HG02970 (cell line): Measurements from ENCODE around the gene NME4.
"Not testable (repeated sequence)": the region's sequence is repeated elsewhere in the genome, so short reads cannot be mapped to it uniquely, and the experiment has no call there.

ENCODE experiments used
- ATAC-seq: cut with Tn5 transposase; IDR thresholded peaks from one replicate; pipeline ENCODE4 v1.9.1; 2021; ENCODE audit warnings: mild to moderate bottlenecking, moderate library complexity, moderate number of reproducible peaks; ENCODE audit not compliant: unreplicated experiment, low FRiP score

NME4 gene

DNA sequence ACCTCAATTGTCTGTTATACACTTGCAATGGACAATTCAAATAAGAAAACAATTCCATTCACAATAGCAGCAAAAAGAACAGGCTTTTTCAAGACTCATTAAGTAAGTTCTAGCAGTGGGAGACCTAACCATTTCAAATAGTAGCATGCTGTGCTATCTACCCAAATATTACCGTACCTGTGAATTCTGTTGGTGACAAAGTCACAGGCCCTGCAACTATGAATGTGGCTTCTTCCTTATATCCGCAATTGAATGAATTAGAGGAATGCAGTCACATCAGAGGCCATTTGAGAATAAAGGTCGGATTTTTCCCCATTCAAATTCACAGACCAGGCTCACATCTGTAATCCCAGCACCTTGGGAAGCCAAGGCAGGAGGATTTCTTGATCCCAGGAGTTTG lies 800 bp upstream of the NME4 start:
- ATAC-seq: no peak

DNA sequence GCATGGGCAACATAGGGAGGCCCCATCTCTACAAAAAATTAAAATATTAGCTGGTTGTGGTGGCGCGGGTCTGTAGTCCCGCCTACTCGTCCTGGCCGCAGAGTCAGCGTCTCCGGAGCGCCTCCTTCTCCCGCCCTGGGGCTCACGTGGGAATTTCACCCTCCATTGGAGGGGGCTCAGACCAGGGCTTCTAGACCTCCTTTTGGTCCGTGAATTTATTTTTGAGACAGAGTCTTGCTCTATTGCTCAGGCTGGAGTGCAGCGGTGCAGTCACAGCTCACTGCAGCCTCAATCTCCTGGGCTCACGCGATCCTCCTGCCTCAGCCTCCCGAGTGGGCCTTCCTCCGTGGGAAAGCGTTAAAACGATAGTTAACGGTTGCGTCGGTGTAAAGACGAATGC lies 394 bp upstream of the NME4 start:
- ATAC-seq: no peak

DNA sequence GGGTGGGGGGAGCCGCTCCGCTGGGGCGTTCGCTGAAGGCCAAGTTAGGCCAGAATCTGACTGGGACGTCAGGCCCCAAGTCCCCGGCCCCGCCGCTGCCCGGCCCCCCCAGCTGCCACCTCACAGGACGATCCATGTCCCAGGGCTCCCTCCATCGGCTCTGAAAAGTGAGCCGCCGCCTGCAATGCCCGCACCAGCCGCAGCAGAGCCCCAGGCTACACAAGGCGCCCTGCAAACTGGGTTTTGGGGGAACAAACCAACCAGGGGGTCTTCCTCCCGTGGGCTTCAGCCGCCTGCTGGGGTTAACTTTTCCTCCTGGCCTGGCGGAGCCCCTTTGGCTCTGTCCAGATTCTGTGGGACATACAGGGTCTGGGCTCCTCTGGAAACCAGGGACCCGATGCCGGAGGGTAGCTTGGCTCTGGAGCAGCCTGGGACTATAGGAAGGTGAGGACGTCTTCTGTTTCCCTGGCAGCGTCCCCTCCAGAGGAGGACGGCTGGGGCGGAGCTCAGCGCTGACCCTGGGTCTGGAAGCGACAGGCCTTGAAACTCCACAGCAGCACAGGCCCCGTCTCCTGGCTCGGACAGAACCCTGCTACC lies 835 bp downstream of the NME4 start:
- no peak for ATAC-seq

DNA sequence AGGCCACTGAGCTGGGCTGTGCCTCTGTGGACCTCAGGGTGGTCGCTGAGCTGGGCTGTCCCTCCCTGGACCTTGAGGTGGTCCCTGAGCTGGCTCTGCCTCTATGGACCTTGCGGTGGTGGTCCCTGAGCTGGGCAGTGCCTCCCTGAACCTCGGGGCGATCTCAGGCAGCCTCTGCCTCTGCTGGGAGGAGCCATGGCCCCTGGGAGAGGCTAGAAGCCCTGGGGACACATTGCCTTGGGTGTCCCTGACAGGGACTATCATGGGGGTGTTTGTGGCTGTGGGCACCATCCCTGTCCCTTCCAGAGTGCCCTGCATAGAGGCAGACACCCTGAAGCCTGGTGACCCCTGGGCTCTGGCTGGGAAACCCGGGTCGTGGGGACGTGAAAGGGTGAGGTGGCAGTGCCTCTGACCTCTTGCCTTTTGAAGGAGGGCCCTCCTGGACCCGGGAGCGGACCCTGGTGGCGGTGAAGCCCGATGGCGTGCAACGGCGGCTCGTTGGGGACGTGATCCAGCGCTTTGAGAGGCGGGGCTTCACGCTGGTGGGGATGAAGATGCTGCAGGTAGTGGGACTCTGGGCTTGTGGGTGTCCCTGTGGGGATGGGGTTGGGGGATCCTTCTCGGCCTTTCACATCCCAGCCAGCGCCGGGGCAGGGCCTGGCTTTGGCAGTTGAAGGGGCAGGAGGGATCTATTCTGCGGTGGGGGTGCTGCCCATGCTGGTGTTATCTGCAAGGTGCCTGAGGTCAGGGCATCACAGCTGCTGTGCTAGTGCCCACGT lies 1.8 kb downstream of the NME4 start:
- ATAC-seq: no peak

DNA sequence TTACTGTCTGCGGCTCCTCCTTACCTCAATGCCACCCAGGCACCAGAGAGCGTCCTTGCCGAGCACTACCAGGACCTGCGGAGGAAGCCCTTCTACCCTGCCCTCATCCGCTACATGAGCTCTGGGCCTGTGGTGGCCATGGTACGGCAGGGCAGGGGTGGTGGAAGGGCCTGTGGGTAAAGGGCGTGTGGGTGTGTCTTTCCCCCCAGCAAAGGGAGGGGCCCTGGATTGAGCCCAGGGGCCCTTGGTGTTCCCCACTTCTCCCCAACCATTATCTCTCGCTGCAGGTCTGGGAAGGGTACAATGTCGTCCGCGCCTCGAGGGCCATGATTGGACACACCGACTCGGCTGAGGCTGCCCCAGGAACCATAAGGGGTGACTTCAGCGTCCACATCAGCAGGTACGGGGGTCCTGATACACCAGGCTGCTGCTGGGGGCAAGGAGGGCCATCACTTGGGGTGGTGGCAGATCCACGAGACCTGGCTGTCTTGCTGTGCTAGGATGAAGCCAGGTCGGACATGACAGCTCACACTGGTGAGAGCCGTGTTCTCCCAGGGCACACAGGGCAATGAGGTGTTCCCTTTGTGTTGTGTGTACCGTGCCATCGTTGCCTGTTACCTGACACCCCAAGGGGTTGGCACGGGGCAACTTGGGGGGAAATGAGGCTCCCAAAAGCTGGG lies 2.5 kb downstream of the NME4 start:
- ATAC-seq: no peak

DNA sequence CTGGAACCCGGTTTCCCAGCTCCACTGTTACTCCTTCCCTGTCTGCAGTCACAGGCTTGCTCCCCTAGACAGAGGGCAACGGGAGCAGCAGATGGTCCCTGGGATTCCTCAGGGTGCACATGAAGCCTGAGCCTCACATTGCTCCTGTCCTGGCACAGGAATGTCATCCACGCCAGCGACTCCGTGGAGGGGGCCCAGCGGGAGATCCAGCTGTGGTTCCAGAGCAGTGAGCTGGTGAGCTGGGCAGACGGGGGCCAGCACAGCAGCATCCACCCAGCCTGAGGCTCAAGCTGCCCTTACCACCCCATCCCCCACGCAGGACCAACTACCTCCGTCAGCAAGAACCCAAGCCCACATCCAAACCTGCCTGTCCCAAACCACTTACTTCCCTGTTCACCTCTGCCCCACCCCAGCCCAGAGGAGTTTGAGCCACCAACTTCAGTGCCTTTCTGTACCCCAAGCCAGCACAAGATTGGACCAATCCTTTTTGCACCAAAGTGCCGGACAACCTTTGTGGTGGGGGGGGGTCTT lies 3.1 kb downstream of the NME4 start:
- no peak for ATAC-seq

DNA sequence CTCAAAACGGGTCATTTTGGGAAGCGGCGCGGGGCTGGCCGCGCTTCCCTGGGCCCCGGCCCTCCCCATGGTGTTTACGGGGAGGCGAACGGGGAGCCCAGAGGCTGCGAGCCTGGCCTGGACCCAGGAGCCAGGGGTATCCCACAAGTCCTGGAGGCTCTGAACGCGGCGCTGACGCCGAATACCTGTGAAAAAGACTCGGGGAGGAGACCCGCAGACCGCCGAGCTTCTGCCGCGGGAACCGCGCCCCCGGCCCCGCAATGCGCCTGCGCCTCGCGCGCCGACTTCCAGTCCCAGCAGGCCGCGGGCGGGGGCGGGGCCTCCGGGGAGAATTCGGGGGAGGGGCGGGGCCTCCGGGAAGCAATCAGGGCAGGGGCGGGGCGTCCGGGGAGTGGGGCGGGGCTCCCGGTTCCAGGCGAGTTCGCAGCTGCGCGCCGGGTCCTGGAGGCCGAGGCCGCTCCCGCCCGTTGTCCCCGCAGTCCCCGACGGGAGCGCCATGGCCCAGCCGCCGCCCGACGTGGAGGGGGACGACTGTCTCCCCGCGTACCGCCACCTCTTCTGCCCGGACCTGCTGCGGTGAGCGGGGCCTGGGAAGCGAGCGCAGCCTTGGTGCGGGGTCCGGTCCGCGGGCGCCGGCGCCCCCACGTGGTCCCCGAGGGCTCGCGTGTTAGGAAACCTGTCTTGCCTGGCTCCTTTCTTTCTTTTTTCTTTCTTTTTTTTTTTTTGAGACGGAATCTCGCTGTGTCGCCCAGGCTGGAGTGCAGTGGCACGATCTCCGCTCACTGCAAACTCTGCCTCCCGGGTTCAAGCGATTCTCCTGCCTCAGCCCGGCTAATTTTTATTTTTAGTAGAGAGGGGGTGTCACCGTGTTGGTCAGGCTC lies 4.7 kb downstream of the NME4 start, which contains the start of gene DECR2:
TSS of gene DECR2 (plus strand) at position 418 of the 881 bp plus-strand sequence. CDS start at position 497, 79 bp downstream.
- ATAC-seq: peak; percentile 49

DNA sequence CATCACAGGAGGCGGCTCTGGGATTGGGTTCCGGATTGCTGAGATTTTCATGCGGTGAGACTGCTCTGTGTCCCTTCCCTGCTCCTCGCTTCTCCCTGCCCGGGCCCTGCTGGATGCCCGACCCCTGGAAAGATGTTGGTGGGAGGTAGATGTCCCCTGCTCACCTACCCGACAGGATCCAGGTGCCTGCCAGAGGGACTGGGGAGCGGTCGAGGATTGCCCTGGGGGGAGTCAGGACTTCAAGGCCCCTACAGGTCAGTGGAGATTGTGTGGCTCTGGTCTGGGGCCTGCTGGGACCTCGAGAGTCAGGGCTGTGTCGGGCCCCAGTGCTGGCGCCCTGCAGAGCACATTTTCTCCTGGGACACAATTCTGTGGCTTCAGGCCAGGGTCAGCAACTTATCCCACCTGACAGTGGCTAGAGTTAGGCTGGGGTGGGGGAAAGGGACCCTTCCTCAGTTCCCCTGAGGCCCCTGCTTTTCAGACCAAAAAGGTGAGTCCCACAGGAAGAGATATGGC lies 8.0 kb downstream of the NME4 start:
- no peak for ATAC-seq

DNA sequence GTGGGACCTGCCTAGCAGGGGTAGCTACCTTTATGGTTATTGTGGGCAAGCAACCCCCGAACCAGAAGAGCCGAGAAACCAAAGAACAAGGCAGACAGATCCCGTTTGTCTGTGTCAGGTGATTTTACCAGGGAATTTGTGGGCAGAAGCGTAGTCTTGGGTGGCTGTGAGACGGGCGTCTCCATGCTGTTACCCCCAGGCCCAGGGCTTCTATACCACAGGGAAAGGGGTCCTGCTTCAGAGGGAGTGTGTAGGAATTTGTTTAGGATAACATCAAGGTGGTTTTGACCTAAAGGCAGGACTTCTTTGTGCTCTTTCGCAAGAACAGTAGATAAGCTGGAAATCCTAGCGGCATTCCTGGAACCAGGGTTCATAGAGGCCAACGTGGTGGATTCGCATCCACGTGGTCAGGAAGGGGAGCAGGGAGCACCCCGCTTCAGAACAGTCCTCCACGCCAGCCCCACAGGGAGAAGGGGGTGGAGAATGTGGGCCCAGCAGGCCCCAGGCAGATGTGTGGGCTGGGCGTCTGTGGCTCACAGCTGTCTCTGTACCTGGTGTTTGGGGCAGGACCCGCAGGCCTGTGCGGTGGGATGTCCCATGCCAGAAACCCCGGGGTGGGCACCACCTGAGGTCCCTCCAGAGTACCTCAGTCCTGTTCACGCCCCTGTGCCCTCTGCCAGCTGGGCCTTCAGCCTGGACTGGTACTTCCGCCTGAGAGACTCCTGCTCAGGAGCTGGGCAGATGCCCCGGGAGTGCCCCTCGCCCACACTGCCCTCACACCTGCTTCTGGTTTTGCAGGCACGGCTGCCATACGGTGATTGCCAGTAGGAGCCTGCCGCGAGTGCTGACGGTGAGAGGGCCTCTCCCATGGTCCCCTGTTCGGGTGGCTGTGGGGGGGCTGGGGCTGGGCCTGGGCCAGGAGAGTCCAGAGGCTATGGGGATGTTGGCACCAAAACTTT lies 8.8 kb downstream of the NME4 start:
- ATAC-seq: no peak

DNA sequence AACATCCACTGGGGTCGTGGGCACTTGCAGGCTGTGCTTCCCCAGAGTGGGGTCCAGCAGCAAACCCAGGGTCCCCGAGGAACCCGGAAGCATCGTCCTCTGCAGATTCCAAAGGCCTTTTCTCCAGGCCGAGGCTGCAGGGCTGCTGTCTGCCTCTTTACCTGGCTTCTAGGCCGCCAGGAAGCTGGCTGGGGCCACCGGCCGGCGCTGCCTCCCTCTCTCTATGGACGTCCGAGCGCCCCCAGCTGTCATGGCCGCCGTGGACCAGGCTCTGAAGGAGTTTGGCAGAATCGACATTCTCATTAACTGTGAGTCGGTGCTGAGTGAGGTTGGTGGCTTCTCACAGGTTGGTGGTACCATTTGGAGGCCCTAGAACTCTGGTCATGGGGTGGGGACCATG lies 10.3 kb downstream of the NME4 start:
- ATAC-seq: no peak

DNA sequence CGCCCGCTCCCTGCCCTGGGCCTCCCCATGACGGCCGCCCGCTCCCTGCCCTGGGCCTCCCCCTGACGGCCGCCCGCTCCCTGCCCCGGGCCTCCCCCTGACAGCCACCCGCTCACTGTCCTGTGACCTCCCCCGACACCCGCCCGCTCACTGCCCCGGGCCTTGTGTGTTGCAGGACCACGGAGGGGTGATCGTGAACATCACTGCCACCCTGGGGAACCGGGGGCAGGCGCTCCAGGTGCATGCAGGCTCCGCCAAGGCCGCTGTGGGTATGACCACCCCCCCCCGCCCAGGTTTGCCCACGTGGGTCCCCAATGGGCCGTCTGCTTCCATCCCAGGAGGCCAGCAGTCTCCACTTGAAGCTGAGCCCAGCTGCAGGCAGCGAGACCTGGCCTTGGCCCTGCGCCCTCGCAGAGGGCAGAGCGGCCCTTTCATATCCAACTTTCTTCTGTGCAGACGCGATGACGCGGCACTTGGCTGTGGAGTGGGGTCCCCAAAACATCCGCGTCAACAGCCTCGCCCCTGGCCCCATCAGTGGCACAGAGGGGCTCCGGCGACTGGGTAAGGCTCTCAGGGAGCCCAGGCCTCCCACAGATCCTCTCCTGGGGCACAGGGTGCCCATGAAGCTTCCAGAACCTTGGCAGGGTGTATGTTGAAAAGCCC lies 13.6 kb downstream of the NME4 start:
- no peak for ATAC-seq

DNA sequence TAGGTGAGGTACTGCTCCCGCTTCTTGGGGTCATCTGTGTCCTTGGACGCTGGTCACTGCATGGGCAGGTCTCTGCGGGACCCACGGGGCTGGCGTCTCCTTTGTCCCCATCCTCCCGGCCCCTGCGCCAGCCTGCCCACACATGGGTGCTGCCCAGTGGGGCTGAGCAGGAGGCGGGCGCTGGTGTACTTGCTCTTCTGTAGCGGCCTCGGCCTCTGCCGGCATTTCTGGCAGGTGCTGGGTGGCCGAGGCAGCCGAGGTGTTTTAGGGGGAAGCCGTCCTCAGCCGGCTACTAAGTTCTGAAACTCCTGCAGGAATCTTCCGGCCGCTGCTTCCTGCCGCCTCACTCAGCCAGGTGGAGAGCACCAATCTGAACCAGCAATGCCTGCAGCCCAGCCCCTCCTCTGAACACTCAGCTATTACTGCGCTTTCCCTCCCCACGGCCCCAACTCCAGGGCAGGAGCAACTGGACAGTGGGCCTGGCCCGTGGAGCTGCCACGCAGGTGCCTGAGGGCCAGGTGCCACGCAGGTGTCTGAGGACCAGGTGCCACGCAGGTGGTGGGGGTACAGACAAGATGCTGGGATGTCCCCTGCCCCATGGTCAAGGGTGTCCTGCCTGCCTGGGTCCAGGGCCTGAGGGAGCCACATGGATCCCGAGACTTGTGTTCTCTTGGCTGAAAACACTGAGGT lies 14.7 kb downstream of the NME4 start:
- ATAC-seq: no peak

DNA sequence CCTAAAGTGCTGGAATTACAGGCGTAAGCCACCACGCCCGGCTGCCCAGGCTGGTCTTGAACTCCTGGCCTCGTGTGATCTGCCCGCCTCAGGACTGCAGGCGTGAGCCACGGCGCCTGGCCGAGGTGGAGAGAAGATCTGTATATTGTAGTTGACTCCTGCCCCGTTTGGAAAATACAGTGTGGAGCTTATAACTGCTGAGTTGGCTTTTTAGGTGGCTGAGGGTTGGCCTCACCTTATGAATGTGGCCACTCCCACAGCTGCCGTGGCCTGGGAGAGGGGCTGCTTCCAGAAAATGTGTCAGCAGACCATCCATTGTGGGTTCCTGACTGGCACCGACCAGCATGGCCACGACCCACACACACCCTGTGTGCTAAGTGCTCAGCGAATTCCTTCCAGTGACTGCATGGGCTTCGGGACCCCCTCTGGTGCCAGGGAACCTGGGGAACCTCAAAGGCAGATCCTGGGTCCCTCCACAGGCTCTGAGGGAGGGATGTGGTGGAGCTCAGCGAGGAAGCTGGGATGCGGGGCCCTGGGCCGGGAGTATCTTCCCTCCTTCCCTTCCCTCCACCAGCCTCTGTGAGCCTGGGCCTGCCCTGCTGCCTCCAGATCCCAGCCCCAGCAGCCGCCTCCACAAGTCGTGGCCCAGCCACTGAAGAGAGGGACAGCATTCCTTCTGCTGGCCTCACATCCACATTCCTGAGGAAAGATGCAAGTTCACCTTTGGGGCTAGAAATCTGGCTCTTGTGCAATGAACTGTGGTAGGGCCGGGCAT lies 17.6 kb downstream of the NME4 start:
- ATAC-seq: no peak

DNA sequence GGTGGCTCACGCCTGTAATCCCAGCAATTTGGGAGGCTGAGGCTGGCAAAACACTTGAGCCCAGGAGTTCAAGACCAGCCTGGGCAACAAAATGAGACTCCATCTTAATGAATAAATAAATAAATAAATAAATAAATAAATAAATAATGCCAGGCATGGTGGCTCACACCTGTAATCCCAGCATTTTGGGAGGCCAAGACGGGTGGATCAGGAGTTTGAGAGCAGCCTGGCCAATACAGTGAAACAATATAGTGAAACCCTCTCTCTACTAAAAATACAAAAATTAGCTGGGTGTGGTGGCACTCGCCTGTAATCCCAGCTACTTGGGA lies 18.1 kb downstream of the NME4 start:
- not testable (repeated sequence) for ATAC-seq

DNA sequence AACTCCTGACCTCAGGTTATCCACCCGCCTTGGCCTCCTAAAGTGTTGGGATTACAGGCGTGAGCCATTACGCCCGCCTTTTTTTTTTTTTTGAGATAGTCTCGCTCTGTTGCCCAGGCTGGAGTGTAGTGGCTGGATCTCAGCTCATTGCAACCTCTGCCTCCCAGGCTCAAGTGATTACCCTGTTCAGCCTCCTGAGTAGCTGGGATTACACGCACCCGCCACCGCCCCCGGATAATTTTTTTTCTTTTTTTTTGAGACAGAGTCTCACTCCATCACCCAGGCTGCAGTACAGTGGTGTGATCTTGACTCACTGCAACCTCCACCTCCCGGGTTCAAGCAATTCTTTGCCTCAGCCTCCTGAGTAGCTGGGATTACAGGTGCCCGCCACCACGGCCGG lies 25.2 kb downstream of the NME4 start:
- ATAC-seq: not testable (repeated sequence)

DNA sequence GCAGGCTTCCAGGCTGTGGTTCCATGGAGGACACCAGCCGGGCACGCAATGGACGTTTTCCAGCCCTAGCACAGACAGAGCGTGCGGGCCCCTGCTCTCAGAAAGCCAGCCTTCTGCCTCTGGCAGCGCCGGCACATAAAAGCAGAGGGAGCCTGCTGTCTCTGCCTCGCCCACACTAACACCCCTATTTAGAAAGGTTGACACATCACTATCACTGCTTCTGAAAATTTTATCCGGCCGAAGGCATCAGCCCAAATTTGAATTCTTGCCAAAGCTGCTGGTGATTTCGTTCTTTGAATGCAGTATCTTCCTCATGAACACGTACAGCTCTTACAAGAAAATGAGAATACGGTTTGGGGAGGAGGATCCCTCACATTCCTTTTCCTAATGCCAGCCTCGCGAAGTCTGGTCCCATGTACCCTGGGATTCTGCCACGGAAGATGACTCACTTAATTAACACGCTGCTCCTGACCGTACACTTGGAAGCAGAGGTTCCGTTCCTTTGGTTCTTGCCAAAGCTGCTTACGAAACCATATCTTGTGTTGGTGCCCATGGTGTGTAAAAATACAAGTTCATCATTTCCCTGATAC lies 27.1 kb downstream of the NME4 start:
- no peak for ATAC-seq

DNA sequence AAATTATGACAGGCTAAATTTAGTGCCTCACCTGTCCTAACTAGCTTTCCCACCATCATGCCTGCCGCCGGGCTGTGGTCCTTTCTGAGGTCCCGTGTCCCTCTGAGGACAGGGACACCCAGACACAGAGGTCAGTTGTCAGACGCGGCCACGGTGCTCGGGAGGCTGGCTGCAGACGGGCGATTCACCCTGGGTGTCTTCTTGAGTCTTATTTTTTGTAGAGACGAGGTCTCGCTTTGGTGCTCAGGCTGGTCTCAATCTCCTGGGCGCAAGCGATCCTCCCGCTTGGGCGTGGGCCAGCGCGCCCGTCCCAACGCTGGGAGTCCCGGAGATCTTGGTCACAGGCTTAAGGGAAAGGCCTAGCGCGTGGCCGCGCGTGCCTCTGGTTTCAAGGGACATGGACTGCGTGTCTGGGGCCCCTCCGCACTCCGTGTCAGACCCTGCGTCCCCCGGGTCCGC lies 27.7 kb downstream of the NME4 start:
- ATAC-seq: no peak
